H54 (cell line): ENCODE measurements around the gene BIRC6.

ENCODE experiments used
- DNase-seq: peaks from one replicate; pipeline ENCODE4 v3.0.0; 2011; ENCODE audit warnings: low spot score, mixed read lengths; ENCODE audit not compliant: insufficient read length
- FAIRE-seq: peaks from 3 replicates; lab custom pipeline; 2011; peaks lifted over from hg19 to GRCh38; lab: Jason Lieb, UNC
- POLR2A ChIP-seq: IDR thresholded peaks from 2 replicates; pipeline ENCODE4 v1.6.1; 2011; ENCODE audit warnings: low read depth, mild to moderate bottlenecking, low read length

The BIRC6 gene

GRCh38 chr2:32482471-32482870 is 125.6 kb downstream of the BIRC6 start:
- TF ChIP-seq POLR2A, result no peak
- no peak for DNase-seq
- FAIRE-seq, result no peak

GRCh38 chr2:32484937-32485336 is 128.1 kb downstream of the BIRC6 start:
- DNase-seq (peak; percentile 26), FAIRE-seq (peak; percentile 95)
- no peak for TF ChIP-seq POLR2A

- DNase-seq, result no peak
- FAIRE-seq, result no peak
- TF ChIP-seq POLR2A, result no peak
Observed at GRCh38 chr2:32485399-32485798, 128.6 kb downstream of the BIRC6 start.

GRCh38 chr2:32489061-32489460 is 132.2 kb downstream of the BIRC6 start:
- no peak for TF ChIP-seq POLR2A
- DNase-seq (no peak), FAIRE-seq (no peak)

GRCh38 chr2:32491346-32491745 is 134.5 kb downstream of the BIRC6 start:
- no peak for FAIRE-seq
- TF ChIP-seq POLR2A, result no peak
- no peak for DNase-seq

- FAIRE-seq (no peak), DNase-seq (no peak)
- TF ChIP-seq POLR2A, result no peak
Observed at GRCh38 chr2:32495139-32495538, 138.3 kb downstream of the BIRC6 start.

- FAIRE-seq, result no peak
- DNase-seq, result no peak
Observed at GRCh38 chr2:32496662-32497061, 139.8 kb downstream of the BIRC6 start.

GRCh38 chr2:32498306-32498705 is 141.5 kb downstream of the BIRC6 start:
- no peak for TF ChIP-seq POLR2A
- FAIRE-seq, result no peak

More at GRCh38 chr2:32496662-32497061, 139.8 kb downstream of the BIRC6 start:
- no peak for TF ChIP-seq POLR2A

GRCh38 chr2:32502941-32503340 is 146.1 kb downstream of the BIRC6 start:
- TF ChIP-seq POLR2A, result no peak
- DNase-seq (no peak), FAIRE-seq (no peak)

More at GRCh38 chr2:32498306-32498705, 141.5 kb downstream of the BIRC6 start:
- DNase-seq, result no peak

- no peak for FAIRE-seq
- TF ChIP-seq POLR2A, result no peak
Observed at GRCh38 chr2:32504877-32505478, 148.2 kb downstream of the BIRC6 start.

GRCh38 chr2:32506446-32506845 is 149.6 kb downstream of the BIRC6 start:
- FAIRE-seq (no peak), DNase-seq (no peak)
- TF ChIP-seq POLR2A, result no peak

More at GRCh38 chr2:32504877-32505478, 148.2 kb downstream of the BIRC6 start:
- DNase-seq, result no peak

GRCh38 chr2:32514946-32515345 is 158.1 kb downstream of the BIRC6 start:
- FAIRE-seq, result no peak
- no peak for TF ChIP-seq POLR2A
- DNase-seq, result no peak

- no peak for FAIRE-seq
- no peak for TF ChIP-seq POLR2A
- no peak for DNase-seq
Observed at GRCh38 chr2:32516567-32516966, 159.7 kb downstream of the BIRC6 start.

- DNase-seq, result peak; percentile 6
- TF ChIP-seq POLR2A, result no peak
- FAIRE-seq, result peak; percentile 81
Observed at GRCh38 chr2:32522770-32523169, 165.9 kb downstream of the BIRC6 start.

GRCh38 chr2:32523686-32524085 is 166.9 kb downstream of the BIRC6 start:
- no peak for FAIRE-seq
- TF ChIP-seq POLR2A, result no peak
- no peak for DNase-seq
